ENCODE data around the gene PRPF19.

The PRPF19 gene

DNA sequence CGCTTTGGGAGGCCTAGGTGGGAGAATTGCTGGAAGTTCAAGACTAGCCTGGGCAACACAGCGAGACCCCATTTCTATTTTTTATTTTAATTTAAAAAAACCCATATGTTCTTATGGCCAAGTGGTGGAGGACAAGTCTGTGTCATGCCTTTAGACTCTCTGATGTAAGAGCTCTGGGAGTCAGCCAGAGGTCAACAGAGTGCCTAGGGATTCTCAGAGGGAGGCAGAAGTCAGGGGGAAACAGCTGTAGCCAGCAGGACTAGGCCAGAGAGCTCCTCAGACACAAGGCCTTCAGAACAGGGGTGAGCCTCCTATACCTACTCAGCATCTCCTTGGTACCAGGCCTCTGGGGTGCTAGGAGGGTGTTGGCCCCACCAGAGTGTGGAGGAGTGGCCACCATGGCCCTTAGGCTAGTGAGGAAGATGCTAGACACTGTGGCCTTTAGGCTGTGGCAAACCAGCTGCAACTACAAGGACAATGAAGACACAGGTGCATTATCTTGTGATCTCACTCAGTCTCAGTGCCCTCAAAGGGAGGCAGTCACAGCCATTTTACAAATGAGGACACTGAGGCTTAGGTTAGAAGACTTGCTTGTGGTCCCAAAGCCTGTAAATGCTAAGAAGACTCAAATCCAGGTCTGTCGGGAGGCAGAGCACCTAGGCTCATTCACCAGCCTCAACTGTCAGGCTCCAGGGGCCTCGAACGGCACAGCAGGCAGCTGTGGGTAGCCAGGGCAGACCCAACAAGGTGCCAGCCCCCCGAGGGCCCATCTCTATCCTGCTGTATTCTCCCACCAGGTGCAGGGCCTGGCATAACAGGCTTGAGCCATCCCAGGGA, 34.0 kb downstream of the PRPF19 start:
- peak; percentile 86 for DNase-seq

DNA sequence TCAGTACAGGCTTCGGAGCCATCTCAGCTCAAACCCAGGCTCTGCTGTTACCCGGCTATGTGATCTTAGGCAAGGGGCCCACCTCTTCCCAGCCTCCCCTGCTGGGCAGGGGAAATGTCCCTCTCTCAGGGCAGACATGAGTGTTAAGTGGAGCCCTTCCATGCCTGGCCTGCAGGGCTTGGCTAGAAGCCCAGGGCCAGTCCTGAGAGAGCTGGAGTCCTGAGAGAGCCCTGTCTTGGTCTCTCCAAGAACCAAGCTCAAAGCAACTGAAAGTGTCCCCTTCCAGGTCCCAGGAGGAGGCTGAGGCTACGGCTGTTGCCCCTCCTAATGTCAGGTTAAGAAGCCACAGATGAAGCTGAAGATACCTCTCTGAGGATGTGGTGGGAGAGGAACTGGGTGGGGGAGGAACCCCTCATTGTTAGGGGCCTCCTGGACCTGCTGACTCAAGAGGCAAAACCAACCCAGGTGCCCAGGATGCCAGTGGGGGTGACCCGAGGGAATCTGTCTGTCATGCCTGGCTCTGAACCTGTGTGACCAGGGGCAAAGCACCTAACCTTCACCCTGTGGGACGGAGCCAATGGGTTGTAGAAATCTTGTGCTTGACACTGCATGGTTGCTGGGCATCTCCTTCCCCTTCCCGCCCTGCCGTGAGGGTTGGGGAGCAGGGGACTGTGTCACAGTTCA, 34.9 kb downstream of the PRPF19 start:
- DNase-seq: peak; percentile 82

DNA sequence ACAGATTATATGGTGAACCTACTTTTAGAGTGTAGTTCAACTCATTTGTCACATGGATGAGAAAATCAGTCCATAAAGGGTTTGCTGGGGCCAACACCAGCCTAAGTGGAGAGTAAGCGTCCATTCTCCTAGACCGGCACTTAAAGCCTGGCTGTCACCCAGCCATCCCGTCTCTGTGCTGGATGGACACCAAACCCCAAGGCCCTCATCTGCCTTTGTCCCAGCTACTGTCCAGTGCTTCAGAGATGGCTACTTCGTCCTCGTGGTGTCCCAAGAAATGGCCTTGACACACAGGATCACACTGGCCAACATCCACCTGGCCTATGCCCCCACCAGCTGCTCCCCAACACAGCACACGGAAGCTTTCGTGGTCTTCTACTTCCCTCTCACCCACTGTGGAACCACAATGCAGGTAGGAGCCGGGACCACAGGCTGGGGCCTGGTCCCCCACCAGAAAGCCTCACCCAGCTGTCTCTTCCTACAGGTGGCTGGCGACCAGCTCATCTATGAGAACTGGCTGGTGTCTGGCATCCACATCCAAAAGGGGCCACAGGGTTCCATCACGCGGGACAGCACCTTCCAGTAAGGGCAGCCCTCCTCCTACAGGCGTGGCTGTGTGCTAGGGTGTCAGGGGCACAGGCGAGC, 35.5 kb downstream of the PRPF19 start:
- DNase-seq: no peak

DNA sequence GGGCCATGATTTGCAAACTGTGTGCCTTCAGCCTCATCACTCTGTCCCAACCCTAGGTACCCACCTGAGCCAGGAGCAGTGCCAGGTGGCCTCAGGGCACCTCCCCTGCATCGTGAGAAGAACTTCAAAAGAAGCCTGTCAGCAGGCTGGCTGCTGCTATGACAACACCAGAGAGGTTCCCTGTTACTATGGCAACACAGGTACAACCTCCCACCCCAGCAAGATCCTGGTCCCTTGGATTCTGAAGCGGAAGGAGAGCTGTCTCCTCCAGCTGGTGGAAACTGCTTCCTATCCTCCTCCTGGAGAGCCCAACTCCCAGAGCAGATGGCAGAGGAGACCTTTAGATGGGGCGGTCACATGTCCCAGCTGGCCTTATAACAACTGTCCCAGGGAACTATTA, 36.1 kb downstream of the PRPF19 start:
- DNase-seq: peak; percentile 94

DNA sequence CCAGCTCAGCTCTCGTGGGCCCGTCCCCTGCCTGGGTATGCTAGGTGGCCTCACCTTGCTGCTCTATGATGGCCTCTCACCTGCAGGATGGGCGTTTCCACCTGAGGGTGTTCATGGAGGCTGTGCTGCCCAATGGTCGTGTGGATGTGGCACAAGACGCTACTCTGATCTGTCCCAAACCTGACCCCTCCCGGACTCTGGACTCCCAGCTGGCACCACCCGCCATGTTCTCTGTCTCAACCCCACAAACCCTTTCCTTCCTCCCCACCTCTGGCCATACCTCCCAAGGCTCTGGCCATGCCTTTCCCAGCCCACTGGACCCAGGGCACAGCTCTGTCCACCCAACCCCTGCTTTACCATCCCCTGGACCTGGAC, 36.9 kb downstream of the PRPF19 start:
- no peak for DNase-seq

DNA sequence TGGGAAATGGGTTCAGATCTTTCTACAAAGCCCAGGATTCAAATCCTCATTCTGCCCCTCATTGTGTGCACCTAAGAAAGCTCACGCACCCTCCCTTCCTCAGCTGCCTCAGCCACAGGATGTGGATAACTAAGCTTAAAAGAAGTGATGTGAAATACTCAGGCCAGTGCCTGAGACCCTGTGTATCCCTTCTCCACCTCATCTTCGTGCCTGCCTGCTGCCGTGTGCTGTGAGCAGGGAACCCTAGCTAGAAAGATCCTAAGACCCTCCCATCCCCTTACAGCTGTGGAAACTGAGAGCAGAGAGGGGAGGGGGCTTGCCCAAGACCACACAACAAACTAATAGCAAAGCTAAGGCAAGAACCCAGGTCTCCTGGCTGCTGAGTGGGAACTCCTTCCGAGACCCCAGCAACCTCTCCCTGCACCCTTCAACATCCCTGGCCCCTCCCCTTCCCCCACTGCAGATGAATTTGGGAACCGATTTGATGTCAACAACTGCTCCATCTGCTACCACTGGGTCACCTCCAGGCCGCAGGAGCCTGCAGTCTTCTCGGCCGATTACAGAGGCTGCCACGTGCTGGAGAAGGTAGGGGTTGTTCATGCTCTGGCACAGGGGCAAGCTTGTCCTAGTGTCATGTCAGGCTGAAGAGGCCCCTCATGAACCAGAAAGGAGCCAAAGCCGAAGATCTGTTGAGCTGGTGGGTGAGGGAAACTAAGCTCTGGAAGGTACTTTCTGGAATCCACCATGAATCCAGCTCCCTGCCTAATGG, 37.5 kb downstream of the PRPF19 start:
- DNase-seq: no peak

DNA sequence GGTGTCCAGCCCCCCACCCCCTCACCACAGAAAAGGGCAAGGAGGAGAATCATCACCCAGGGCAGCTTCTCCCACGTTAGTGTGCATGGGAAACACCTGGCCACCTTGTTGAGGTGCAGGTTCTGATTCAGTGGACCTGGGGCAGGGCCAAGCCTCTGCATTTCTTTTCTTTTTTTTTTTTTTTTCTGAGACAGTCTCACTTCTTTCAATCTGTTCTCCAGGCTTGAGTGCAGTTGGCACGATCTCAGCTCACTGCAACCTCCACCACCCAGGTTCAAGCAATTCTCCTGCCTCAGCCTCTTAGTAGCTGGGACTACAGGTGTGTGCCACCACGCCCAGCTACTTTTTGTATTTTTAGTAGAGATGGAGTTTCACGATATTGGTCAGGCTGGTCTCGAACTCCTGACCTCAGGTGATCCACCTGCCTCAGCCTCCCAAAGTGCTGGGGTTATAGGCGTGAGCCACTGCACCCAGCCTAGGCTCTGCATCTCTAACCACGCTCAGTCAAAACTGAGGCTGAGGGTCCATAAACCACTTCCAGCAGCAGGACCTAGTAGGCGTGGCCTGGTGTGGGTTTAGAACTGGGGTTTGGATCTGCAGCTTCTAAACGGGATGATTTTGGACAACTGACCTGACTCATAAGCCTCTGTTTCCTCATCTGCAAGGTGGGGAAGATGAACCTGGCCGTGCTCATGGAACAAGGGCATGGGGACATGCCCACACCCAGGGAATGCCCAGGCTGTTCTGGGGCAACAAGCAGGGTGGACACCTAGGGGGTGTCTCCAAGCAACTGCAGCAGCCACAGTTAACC, 38.3 kb downstream of the PRPF19 start:
- peak; percentile 80 for DNase-seq

DNA sequence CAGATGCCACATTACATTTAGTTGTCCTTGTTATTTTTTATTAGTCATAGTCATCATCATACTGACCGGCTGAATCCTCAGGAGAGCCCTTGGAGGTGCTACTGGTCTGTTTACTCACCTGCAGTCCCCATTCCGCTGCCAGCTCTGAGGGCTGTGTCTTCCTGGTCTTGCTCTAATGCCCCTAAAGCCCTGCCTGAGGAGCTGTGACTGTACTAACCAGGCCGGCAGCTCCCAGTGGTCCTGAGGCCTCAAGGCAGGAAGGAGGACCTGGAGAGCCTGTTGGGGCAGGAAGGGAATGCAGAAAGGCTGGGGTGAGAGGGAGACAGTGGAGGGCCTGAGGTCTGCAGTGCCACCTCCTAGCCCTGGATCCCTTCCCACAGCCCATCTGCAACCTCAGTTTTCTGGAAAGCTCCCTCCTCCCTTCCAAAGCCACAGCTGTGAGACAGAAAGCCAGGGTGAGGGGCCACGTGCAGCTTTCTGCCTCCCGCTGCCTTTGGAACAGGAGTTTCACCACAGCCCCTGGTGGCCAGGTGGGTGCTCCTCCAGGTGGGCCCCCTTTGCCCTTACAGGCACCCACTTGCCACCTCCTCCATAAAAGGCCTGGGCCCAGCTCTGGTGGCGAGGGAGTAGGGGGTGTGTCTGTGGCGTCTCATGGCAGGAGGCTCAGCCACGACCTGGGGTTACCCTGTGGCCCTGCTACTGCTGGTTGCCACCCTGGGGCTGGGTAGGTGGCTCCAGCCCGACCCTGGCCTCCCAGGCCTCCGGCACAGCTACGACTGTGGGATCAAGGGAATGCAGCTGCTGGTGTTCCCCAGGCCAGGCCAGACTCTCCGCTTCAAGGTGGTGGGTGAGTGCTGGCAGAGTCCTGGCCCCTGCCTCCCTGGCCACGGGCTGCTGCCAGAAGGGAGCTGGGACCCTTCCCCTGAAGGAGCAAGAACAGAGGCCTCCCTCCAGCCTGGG, 39.2 kb downstream of the PRPF19 start, which contains the start of gene ZP1:
ZP1 (plus strand) TSS at position 632 of the 960 bp plus-strand sequence; CDS start at position 652, 20 bp downstream.
- DNase-seq: peak; percentile 81

DNA sequence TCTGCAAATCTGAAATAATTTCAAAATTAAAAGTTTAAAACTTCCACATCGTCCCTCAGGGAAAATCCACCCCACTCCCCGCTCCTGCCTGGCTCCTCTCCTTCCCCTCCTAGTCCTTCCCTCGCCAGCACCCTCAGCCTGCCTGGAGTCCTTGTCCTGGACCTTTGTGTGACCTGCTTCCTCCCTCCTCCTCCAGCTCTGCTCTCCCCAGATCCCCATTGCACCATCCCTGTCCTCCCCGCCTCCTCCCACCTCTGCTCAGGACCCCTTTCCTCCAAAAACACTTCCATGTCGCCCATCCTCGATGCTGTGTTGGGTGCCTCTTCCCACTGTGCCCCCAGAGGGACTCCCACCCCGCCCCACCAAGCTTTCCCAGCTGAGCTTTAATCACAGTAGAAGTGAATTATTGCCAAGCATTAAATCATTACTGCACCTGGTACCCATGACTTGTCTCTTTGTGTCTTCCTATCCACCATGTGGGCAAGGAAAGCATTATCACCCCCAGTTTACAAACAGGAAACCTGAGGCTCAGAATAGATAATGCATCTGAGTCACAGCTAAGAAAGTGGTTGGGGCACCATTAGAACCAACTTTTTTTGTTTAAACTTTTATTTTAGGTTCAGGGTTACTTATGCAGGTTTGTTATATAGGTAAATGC, 41.4 kb downstream of the PRPF19 start:
- no peak for DNase-seq

DNA sequence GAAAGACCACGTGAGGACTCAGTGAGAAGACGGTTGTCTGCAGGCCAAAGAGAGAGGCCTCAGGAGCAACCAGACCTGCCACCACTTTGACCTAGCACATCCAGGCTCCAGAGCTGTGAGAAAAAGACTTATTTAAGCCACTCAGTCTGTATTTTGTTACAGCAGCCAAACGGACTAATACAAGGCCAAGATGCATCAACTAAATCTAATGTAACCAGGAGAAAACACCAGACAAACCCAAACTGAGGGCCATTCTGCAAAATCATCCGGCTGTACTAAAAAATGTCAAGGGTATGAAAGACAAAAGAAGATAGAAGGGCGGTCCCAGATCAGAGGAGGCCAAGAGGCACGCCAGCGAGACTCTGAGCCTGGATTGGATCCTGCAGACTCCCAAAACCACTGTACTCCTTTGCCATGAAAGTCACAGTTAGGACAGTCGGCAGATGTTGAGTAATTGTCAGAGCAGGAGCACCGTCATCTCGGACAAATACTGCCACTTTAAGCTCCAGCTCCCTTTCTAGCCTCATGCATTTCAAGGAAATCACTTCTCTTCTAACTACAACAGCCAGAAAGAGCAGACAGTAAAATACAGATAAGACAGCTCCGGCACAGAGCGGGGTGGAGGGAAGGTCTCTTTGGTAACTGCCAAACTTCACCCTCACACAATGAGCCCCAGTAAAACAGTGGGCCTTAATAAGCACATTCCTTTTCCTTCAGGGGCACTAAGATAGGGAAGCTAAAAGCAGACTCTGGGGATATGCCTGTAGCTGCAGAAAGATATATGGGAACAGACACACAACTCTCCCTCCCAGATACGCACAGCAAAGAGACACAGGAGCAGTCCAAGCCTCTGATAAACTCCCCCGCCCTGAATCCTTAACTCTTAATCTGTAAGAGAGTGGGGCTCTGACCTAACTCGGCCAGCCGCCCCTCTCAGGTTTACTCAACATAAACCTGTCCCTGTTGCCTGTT, 42.5 kb downstream of the PRPF19 start:
- no peak for DNase-seq

DNA sequence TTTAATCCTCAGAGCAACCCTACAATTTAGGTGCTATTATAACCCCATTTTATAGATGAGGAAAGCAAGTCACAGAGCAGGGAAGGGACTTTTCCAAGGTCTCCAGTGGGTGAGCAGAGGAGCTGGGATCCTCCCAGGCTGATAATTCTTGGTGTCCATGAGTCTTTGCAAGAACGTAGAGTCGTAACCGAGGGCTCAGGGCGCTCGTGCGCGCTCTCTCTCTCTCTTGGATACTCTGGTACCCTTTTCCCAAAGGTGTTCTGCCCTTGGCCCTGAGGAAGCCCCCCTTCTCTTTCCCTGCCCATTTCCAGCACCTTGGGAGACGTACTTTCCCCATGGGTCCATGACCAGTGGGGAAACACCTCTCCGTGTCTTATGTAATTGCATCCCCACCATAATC, 44.2 kb downstream of the PRPF19 start:
- DNase-seq: no peak

DNA sequence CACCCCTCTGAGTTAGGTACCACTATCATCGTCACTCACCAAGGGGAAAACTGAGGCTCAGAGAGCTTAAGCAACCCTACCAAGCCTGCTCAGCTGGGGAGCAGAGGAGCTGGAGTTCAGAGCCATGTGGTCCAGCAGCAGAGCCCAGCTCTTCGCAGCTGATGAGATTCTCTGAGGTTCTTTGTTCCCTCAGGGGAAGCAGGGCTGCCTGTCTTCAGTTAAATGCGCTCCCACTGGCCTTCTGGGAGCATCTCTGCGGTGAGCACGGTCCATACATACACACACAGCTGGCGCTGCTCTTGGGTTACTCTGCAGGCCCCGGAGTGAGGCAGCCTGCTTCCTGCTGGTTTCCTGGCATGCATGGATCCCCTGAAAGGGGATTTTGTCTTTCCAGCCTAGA, 45.4 kb downstream of the PRPF19 start:
- DNase-seq: no peak

DNA sequence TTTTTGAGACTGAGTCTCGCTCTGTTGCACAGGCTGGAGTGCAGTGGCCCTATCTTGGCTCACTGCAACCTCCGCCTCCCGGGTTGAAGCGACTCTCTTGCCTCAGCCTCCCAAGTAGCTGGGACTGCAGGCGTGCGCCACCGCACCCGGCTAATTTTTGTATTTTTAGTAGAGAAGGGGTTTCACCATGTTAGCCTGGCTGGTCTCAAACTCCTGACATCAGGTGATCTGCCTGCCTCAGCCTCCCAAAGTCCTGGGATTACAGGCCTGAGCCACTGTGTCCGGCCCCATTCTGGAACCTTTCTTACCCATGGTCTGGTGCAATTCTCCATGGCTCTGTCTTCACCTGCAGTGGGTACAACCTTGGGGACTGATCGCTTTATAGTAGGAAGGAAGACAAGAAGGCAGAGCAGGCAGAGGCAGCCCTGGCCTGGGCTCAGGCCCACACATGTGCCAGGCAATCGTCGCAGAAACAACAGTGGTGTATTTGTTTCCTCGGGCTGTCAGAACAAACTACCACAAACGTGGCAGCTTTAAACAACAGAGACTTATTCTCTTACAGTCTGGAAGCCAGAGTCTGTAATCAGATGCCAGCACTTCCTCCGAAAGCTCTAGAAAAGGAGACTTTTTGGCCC, 46.7 kb downstream of the PRPF19 start:
- no peak for DNase-seq

DNA sequence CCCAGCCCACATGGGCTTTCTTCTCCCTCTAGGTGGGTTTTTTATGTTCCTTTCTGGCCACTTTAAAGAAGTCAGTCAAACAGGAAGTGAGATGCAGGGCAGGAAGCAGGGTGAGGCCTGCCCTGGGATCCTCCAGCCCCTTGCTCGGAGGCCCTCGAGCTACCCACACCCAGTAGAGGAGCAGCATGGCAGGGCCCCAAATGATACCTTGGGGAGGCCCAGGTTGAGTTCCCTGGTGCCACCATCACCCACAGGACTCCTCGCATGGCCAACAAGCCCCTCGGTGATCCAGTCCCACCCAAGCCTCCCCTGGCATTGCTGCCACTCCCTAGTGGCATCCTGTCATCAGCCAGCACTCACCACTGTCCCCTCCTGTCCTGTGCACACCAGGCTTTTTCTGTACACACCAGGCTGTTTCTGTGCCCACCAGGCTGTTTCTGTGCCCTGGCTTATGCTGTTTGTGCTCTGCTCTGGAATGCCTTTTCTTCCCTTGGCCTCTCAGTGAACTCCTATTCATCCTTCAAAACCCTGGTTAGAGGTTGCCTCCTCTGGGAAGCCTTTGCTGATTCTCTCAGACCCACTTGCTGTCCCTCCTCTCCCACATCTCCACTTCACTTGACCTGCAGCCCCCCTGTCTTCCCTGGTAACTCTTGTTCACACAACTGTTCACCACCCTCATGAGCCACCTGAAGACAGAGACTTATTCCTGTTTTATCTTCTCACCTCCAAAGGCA, 47.5 kb downstream of the PRPF19 start:
- DNase-seq: no peak

DNA sequence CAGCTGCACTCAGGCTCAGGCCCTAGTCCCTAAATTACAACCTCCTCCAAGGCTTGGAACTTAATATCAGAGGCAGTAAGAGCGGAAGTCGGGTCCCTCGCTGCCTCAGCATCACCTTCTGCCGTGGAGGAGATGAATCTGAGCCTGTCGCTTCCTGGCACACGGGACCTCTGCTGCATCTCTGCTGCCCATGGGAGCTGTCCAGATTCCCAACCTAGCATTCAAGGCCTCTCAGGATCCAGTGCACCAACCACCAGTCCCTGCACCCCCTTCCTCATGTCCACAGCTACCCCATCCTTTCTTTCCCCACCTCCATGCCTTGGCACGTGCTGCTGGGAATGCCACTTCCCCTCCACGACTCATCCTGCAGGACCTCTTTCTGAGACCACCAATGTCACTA, 48.1 kb downstream of the PRPF19 start:
- DNase-seq: no peak

DNA sequence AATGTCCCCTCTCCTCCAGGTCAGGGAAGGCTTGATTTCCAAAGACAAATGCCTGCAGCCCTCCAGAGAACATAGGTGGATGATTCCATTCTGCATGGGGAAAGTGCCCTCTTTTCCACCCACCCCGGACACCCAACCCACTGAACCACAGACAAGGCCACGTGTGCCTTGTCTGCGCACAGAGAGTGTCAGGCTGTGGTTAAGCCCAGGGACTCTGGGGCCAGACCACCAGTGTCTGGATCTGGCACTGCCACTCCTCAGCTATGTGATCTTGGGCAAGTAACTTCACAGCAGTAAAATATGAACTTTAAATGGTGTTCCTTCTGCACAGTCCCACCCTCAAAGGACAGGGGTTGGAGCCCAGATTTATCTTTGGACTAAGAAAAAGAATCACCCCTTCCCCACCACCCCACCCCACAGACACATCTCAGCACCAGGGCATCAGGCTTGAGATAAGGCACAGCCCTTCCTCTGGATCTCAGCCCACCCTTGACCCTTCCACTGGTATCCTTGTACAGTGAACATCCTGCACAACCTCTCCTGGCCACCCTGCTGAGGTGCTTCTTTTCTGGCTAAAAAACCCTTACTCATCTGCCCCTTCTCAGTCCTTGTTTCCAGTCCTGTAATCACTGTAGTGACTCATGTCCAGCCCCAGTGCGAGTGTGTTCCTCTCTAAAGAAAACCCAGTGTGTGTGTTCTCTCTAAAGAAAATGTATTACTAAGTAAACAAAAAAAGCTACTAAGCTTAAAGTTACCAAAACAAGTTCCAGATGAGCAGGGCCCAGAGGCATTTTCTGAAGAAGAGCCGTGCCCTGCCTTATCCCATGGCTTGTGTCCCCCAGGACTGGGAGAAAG, 48.8 kb downstream of the PRPF19 start:
- DNase-seq: no peak
